ENCODE measurements around the gene DEDD2.

DNA sequence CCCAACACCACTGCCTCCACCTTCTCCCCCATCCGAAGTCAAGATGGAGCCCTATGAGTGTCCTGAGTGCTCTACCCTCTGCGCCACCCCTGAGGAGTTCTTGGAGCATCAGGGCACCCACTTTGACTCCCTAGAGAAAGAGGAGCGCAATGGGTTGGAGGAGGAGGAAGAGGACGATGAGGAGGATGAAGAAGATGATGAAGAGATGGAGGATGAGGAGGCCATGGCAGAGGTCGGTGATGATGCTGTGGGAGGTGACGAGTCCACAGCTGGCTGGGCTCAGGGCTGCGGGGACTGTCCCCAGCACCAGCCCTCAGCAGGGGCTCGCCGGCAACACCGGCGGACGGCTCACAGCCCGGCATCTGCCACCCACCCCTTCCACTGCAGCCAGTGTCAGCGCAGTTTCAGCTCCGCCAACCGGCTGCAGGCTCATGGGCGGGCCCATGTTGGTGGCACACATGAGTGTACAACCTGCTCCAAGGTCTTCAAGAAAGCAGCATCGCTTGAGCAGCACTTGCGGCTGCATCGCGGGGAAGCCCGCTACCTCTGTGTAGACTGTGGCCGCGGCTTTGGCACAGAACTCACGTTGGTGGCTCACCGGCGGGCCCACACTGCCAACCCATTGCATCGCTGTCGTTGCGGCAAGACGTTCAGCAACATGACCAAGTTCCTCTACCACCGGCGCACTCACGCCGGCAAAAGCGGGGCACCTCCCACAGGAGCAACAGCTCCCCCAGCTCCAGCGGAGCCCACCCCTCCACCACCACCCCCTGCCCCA, 7.7 kb upstream of the DEDD2 start:
- TF ChIP-seq, protein P1, sequence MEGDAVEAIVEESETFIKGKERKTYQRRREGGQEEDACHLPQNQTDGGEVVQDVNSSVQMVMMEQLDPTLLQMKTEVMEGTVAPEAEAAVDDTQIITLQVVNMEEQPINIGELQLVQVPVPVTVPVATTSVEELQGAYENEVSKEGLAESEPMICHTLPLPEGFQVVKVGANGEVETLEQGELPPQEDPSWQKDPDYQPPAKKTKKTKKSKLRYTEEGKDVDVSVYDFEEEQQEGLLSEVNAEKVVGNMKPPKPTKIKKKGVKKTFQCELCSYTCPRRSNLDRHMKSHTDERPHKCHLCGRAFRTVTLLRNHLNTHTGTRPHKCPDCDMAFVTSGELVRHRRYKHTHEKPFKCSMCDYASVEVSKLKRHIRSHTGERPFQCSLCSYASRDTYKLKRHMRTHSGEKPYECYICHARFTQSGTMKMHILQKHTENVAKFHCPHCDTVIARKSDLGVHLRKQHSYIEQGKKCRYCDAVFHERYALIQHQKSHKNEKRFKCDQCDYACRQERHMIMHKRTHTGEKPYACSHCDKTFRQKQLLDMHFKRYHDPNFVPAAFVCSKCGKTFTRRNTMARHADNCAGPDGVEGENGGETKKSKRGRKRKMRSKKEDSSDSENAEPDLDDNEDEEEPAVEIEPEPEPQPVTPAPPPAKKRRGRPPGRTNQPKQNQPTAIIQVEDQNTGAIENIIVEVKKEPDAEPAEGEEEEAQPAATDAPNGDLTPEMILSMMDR (conservative IDR thresholded peaks at IDR 0.05; ENCODE audit: low read length), result no peak
- TF ChIP-seq EZH2phosphoT487 (IDR thresholded peaks at IDR 0.05; ENCODE audit: borderline replicate concordance), result no peak

Data from Loucy (cell line).